Measurements from ENCODE around the gene MAML2. TPM values are rescaled to one million over a fixed set of nuclear protein-coding genes. Genes with fewer than 3 reads are reported as not detected.

Gene MAML2
- total RNA-seq, 1 experiment from 2014 or later, result 2.7 TPM

DNA sequence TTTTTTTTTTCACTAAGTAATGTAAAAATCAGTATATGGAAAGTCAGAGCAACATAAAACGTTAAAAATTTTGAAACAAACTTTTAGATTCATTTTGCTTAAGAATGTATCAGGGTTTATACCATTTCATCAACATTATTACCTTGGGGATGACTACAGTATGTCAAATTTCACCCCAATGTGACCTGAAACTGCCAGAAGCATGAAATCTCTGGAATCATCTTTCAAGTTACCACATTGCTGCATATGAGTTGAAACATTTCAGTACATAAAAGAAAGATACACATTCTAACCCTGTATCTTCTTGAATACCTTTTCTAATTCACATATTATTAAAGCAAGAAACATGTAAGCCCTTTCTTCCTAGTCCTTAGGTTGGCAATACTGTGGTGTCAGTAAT, 32.8 kb downstream of the MAML2 start:
- H3K27ac ChIP-seq (ENCODE audit: insufficient read length, low read depth, low read length), result no peak overlapping the region

More for the DNA sequence above, 32.8 kb downstream of the MAML2 start:
- Histone ChIP-seq H3K27me3 (ENCODE audit: insufficient read depth, low read length) (no peaks in the 10 kb centered on the region), H2BK15ac (ENCODE audit: low read depth, low read length) (no peak overlapping the region), H3K23me2 (ENCODE audit: insufficient read length, low read depth, low read length, poor library complexity, severe bottlenecking) (no peaks in the 10 kb centered on the region), H3K9me3 (ENCODE audit: control insufficient read depth, low read depth, low read length) (no peaks in the 10 kb centered on the region), H4K20me1 (ENCODE audit: control insufficient read depth, insufficient read depth, insufficient read length) (no peaks in the 10 kb centered on the region), H2BK20ac (ENCODE audit: low read depth, low read length, poor library complexity, severe bottlenecking) (no peak overlapping the region), H3K4ac (ENCODE audit: low read depth, low read length) (no peak overlapping the region), H3K4me2 (ENCODE audit: insufficient read depth, insufficient read length, low read length) (no peak overlapping the region), H3K18ac (ENCODE audit: insufficient read length, low read depth, low read length) (no peak overlapping the region), H3T11ph (ENCODE audit: low read length) (no peak overlapping the region), H3K79me2 (ENCODE audit: insufficient read depth, low read length) (0 out of 2 replicates have a peak, but pooled peaks cover under 1% of the 10 kb centered on the region), H3K79me1 (ENCODE audit: insufficient read depth, low read depth, low read length, poor library complexity, severe bottlenecking) (no peaks in the 10 kb centered on the region), H2BK120ac (ENCODE audit: low read depth, low read length, poor library complexity, severe bottlenecking) (no peak overlapping the region), H3K14ac (ENCODE audit: insufficient read depth, low read length) (no peak overlapping the region), H3K23ac (ENCODE audit: insufficient read length, low read depth, low read length) (no peak overlapping the region), H2AK5ac (ENCODE audit: insufficient read length, low read length) (no peak overlapping the region), H2BK5ac (ENCODE audit: insufficient read length, low read length) (no peak overlapping the region), H3K56ac (ENCODE audit: insufficient read length, low read depth, low read length) (no peak overlapping the region), H4K91ac (ENCODE audit: insufficient read length, low read depth, low read length) (no peak overlapping the region), H2AFZ (ENCODE audit: low read length) (no peak overlapping the region), H3K4me1 (ENCODE audit: insufficient read depth, low read length) (peaks cover 11% of the 10 kb centered on the region), H4K5ac (ENCODE audit: insufficient read length, low read depth, low read length) (no peak overlapping the region), H2BK12ac (ENCODE audit: insufficient read length, low read depth, low read length) (no peak overlapping the region), H3K9ac (ENCODE audit: extremely low read depth, insufficient read length, low read length) (no peak overlapping the region), H4K8ac (replicated peaks; ENCODE audit: insufficient read length, low read depth, low read length) (no peak overlapping the region)
- H3K36me3 Mint-ChIP-seq (ENCODE audit: insufficient read depth in 1 of 3, low read depth in 3 of 3), result no peaks in the 10 kb centered on the region
- no peak overlapping the region for H3K27ac Mint-ChIP-seq
- H3K4me3 Mint-ChIP-seq, result no peak overlapping the region
- H3K4me1 Mint-ChIP-seq, result peaks cover 44 to 49% of the 10 kb centered on the region in 2 experiments
- DNase-seq, result no peak
- H3K27me3 Mint-ChIP-seq (ENCODE audit: low read depth), result no peaks in the 10 kb centered on the region
- no CpG with 5 or more reads among the region's 1 CpG for WGBS (ENCODE audit: extremely low coverage, insufficient read length, low lambda C conversion rate)
- H3K9me3 Mint-ChIP-seq, result no peaks in the 10 kb centered on the region
- TF ChIP-seq, protein P1, sequence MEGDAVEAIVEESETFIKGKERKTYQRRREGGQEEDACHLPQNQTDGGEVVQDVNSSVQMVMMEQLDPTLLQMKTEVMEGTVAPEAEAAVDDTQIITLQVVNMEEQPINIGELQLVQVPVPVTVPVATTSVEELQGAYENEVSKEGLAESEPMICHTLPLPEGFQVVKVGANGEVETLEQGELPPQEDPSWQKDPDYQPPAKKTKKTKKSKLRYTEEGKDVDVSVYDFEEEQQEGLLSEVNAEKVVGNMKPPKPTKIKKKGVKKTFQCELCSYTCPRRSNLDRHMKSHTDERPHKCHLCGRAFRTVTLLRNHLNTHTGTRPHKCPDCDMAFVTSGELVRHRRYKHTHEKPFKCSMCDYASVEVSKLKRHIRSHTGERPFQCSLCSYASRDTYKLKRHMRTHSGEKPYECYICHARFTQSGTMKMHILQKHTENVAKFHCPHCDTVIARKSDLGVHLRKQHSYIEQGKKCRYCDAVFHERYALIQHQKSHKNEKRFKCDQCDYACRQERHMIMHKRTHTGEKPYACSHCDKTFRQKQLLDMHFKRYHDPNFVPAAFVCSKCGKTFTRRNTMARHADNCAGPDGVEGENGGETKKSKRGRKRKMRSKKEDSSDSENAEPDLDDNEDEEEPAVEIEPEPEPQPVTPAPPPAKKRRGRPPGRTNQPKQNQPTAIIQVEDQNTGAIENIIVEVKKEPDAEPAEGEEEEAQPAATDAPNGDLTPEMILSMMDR (conservative IDR thresholded peaks at IDR 0.05), result no peak
